Fibroblast of villous mesenchyme (primary cell): ENCODE data around the gene UNC5C. TPM values are rescaled to one million over a fixed set of nuclear protein-coding genes. Genes with fewer than 3 reads are reported as not detected.

Experiments used
- DNase-seq: peaks from one replicate; pipeline ENCODE4 v3.0.0-alpha.2; 2010; ENCODE audit warnings: low read depth
- H3K4me3 ChIP-seq: 2 replicates; pipeline ENCODE4 v1.5.1; 2011; ENCODE audit warnings: low read depth, mild to moderate bottlenecking, low read length
- total RNA-seq: library from RNA; depleted of rRNA; stranded (reverse); fragments of >200 nt; gene quantifications from 2 replicates; pipeline ENCODE4 v1.2.3, GENCODE V29; 2012
- TF ChIP-seq, protein P1 (sequence below): IDR thresholded peaks from 2 replicates; pipeline ENCODE4 v1.5.1; 2012; ENCODE audit warnings: low read depth, mild to moderate bottlenecking, low read length; ENCODE audit not compliant: insufficient read depth

Gene UNC5C
- total RNA-seq, 1 donor, result 0.43 TPM

DNA sequence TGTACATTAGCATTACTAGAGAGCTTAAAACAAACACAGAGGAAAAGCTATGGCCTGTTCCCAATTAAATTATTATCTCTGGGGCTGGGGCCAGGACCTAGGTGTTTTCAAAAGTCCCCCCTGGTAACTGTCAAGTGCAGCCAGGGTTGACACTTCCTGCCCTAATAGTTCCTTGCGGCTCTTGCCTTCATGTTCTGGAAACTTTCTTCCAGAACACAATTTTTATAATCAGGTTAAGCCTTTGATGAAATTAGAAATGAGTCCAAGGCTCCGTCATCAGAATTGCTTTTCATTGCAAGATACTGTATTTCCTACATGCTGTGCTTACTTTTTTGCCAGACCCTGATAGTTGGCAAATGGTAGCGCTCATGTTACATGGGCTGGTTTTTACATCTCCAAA lies 229.6 kb downstream of the UNC5C start:
- TF ChIP-seq, protein P1, sequence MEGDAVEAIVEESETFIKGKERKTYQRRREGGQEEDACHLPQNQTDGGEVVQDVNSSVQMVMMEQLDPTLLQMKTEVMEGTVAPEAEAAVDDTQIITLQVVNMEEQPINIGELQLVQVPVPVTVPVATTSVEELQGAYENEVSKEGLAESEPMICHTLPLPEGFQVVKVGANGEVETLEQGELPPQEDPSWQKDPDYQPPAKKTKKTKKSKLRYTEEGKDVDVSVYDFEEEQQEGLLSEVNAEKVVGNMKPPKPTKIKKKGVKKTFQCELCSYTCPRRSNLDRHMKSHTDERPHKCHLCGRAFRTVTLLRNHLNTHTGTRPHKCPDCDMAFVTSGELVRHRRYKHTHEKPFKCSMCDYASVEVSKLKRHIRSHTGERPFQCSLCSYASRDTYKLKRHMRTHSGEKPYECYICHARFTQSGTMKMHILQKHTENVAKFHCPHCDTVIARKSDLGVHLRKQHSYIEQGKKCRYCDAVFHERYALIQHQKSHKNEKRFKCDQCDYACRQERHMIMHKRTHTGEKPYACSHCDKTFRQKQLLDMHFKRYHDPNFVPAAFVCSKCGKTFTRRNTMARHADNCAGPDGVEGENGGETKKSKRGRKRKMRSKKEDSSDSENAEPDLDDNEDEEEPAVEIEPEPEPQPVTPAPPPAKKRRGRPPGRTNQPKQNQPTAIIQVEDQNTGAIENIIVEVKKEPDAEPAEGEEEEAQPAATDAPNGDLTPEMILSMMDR, result no peak
- H3K4me3 ChIP-seq, result no peak overlapping the region
- DNase-seq, result no peak

DNA sequence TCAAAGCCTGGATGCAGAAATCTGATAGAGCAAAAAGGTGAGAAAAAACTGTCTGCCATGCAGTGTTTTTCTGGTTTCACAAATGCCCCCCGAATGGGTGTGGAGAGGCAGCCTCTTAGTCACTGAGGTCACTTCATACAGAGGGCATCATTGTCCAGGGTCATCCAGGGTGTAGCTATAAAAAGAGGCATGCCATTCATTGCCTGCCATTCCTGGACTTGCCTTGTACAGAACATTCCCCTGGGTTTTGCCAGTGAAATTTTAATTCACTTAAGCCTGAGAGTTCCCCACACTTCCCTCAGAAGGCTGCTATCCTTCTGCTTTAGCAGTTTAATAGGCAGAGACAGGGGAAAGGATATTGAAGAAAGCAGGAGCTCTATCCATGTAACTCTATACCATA lies 230.3 kb downstream of the UNC5C start:
- H3K4me3 ChIP-seq, result no peak overlapping the region
- TF ChIP-seq, protein P1, result no peak
- DNase-seq, result no peak

DNA sequence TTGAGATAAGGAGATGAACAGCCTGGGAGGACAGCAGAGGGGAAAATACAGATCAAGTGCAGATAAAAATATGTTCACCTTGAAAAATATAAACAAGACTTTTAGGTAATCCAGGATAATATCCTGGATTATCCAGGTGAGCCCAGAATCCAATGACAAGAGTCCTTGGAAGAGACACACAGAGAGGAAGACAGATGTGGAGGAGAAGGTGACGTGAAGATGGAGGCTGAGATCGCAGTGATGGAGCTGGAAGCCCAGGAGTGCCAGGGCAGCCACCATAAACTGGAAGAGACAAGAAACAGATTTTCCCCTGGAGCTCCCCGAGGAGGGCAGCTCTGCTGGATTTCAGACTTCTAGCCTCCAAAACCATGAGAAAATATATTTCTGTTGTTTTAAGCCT lies 230.7 kb downstream of the UNC5C start:
- H3K4me3 ChIP-seq, result no peak overlapping the region
- DNase-seq, result no peak
- TF ChIP-seq, protein P1, result no peak

DNA sequence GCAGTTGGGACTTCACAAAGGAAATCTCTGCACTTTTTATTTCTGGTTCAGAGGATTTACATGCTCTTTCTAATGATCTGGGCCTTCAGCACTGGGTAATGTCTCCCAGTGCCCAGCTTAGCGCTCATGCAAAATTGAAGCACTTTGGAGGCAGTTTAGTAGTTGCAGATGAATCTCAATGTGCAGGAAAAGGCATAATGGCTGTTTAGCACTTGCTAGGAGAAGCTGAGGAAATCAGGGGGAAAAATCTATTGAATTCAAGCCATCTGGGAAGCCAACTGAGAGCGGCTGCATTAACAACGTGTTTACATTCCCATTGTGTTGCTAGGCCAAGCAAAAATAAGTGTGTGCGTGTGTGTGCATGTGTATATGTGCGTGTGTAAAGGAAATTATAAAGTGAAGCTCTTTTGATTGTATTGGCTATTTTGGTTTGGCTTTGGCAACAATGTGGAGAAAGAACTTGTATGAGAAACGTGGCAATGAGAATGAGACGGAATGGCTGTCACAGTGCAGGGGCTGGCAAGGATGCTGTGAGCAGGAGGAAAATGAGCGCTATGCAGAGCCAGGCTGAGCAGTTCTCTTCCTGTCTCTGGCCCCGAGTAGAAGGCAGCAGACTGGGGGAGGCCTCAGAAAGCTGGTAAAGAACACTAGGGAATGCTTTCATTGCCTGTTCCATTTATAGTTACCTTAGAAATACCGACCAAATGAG lies 231.5 kb downstream of the UNC5C start:
- no peak for DNase-seq
- TF ChIP-seq, protein P1, result no peak
- no peak overlapping the region for H3K4me3 ChIP-seq

DNA sequence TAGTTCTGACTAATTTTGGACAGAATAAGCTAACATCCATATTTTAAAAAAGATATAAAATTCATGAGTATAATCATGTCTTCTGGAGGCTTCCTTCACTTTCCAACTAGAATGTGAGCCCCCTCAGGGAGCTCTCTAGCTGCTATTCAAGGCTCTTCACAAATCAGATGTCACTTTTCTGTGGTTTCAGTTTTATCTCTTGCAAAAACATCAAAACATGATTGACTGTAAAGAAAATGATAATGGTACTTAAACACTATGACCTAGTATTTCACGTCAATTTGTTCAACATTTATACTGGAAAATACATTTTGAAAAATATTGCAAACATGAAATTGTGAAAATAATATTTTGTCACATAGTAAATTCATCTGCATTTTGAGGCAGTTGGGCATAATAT lies 234.2 kb downstream of the UNC5C start:
- TF ChIP-seq, protein P1, result no peak
- no peak for DNase-seq
- no peak overlapping the region for H3K4me3 ChIP-seq

DNA sequence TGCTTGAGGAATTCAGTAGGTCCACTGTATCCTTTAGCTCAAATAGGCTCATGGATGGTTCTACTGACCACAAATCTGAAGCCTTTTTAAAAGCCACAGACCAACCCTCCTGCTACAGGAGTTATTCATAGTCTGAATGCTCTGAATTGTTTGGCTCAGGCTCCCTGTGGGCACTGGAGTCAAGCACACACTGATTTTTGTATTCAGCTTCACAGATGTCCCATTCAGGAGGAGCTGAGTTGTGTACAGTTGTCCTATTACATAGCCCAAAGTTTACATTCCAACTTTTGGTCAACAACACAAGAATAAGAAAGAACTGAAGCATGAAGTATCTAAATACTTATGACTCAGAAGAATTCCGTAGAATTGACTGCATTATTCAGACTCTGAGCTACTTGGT lies 243.9 kb downstream of the UNC5C start:
- TF ChIP-seq, protein P1, result no peak
- DNase-seq, result peak; percentile 70
- H3K4me3 ChIP-seq, result no peak overlapping the region

DNA sequence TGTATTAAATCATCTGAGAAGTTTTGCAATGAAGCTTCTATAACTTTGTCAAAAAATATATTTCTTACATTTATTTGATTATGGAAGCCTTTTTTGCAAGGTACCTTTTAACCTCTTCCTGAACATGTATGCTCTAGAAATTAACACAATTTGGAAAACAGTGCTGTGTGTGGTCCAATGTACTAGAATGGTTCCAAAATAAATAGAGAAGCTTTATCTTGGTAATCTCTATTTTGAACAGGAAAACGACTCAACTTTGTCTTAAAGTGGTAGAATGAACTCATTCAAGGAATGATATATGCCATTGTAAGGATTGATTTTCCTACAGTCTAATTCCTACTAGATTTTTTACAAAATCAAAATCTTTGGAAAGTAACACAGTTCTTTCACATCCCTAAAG lies 248.5 kb downstream of the UNC5C start:
- TF ChIP-seq, protein P1, result no peak
- H3K4me3 ChIP-seq, result no peak overlapping the region
- no peak for DNase-seq
